ENCODE measurements around the gene ATG9B. TPM values are rescaled to one million over a fixed set of nuclear protein-coding genes. Genes with fewer than 3 reads are reported as not detected.

ATG9B gene
- total RNA-seq, 1 experiment from 2014 or later, result 0.98 TPM

DNA sequence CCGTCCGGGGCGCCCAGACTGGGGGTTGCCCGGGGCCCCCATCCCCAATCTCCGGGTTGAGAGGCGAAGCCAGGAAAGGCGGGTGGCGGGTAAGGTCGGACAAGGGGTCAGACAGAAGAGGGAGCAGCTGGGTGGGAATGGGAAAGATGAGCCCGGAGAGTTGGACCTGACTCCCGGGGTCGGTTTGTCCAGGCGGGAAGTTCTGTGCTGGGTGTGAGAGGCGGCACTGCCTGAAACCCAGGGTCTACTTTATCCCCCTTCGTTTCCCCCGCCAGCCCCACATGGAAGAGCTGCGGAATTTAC is 35.8 kb upstream of the ATG9B start:
- peaks cover 41% of the 10 kb centered on the region for H3K4me1 ChIP-seq (ENCODE audit: control insufficient read depth, insufficient read depth, low read length)
- no peaks in the 10 kb centered on the region for H3K27me3 ChIP-seq (ENCODE audit: control insufficient read depth, insufficient read depth, low read length)
- no TSS peak for BruUV-seq (replicated peaks)
- ChIA-PET CTCF (interaction anchor here (0.7 kb wide), 1 partner anchor 22 kb away, joined by 3 read pairs; no protein-coding TSS in a partner anchor), POLR2A (interaction anchor here (0.7 kb wide), 1 partner anchor 21 kb away, joined by 3 read pairs; no protein-coding TSS in a partner anchor)
- intact Hi-C loops (cut with micrococcal nuclease; ENCODE audit: unreplicated experiment), result no loop called here
- no peak for TF ChIP-seq POLR2AphosphoS5 (IDR thresholded peaks at IDR 0.05; ENCODE audit: low read depth, low read length)
- TF ChIP-seq SIN3A (IDR thresholded peaks at IDR 0.05; ENCODE audit: borderline replicate concordance, insufficient read depth, low read depth, low read length), result no peak
- TF ChIP-seq, protein P1, sequence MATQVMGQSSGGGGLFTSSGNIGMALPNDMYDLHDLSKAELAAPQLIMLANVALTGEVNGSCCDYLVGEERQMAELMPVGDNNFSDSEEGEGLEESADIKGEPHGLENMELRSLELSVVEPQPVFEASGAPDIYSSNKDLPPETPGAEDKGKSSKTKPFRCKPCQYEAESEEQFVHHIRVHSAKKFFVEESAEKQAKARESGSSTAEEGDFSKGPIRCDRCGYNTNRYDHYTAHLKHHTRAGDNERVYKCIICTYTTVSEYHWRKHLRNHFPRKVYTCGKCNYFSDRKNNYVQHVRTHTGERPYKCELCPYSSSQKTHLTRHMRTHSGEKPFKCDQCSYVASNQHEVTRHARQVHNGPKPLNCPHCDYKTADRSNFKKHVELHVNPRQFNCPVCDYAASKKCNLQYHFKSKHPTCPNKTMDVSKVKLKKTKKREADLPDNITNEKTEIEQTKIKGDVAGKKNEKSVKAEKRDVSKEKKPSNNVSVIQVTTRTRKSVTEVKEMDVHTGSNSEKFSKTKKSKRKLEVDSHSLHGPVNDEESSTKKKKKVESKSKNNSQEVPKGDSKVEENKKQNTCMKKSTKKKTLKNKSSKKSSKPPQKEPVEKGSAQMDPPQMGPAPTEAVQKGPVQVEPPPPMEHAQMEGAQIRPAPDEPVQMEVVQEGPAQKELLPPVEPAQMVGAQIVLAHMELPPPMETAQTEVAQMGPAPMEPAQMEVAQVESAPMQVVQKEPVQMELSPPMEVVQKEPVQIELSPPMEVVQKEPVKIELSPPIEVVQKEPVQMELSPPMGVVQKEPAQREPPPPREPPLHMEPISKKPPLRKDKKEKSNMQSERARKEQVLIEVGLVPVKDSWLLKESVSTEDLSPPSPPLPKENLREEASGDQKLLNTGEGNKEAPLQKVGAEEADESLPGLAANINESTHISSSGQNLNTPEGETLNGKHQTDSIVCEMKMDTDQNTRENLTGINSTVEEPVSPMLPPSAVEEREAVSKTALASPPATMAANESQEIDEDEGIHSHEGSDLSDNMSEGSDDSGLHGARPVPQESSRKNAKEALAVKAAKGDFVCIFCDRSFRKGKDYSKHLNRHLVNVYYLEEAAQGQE (IDR thresholded peaks at IDR 0.05; ENCODE audit: insufficient read depth in 1 of 2, low read depth in 2 of 2, low read length in 1 of 2), result no peak
- TF ChIP-seq TCF7L2 (IDR thresholded peaks at IDR 0.05; ENCODE audit: low read depth, low read length), result no peak
- no peak for TF ChIP-seq CTCF (IDR thresholded peaks at IDR 0.05)
- peak overlapping the region; percentile 83 to 94 for H3K4me3 ChIP-seq (ENCODE audit: low read depth in 2 of 2, low read length in 2 of 2)
- H3K27ac ChIP-seq (ENCODE audit: low read length), result peak overlapping the region; percentile 94
- in situ Hi-C loops (cut with HindIII; ENCODE audit: low pct_unique_long_range_greater_than_20kb, low sequenced_read_pairs), result no loop called here
- H3K36me3 ChIP-seq (ENCODE audit: control insufficient read depth, insufficient read depth, low read length), result peaks cover 5% of the 10 kb centered on the region
- no peaks in the 10 kb centered on the region for H3K9me3 ChIP-seq (ENCODE audit: control insufficient read depth, insufficient read depth, low read depth, low read length)
- ATAC-seq (no peak), DNase-seq (ENCODE audit: low read depth, low spot score) (no peak)

DNA sequence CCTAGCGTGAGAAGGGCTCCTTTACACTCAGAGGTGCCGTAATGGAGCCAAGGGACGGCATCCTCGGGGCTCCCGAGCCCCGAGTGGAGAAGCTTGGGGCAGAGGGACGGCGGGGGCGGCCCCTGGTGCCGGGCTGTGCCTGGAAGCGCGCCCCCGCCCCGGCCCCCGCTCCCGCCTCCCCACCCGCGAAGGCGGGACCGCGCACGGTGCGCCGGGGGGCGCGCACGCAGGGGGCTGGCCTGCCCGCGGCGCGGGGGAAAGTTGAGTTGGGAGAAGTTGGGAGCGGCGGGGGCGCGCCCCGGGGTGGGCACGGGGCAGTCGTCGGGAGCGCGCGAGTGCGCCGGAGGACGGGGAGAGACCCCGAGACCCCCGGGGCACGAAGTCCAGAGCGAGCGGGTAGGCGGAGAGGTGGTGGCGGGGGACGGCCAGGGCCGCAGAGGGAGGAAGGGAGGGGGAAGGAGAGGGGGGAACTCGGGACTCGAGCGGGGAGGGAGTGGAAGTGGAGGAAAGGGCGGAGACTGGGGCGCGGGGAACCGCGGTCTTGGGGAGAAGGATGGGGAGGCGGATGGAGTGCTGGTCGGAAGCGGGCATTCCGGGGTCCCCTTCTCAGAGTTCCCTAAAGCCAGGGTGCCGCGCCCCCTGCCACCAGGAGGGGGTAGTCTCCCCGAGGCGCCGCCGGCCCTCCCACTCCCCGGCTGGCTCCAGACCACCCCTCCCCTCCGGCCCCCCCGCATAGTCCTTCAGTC is 35.2 kb upstream of the ATG9B start, which contains the start of gene SLC4A2:
Gene SLC4A2 (plus strand): TSS at position 223 of the 746 bp plus-strand sequence. CDS start 2,399 bp downstream, outside the sequence.
- Histone ChIP-seq H3K4me3 (ENCODE audit: low read depth in 2 of 2, low read length in 2 of 2) (peak within 1 kb of the TSS; percentile 83 to 94), H3K27ac (ENCODE audit: low read length) (peak within 1 kb of the TSS; percentile 99), H3K27me3 (ENCODE audit: control insufficient read depth, insufficient read depth, low read length) (no peaks in the 10 kb centered on the region), H3K9me3 (ENCODE audit: control insufficient read depth, insufficient read depth, low read depth, low read length) (no peaks in the 10 kb centered on the region), H3K4me1 (ENCODE audit: control insufficient read depth, insufficient read depth, low read length) (peaks cover 38% of the 10 kb centered on the region), H3K36me3 (ENCODE audit: control insufficient read depth, insufficient read depth, low read length) (peaks cover 2% of the 10 kb centered on the region; the same call in 1 of the 2 replicates)
- POLR2A ChIA-PET, result interaction anchor here (0.7 kb wide), 1 partner anchor 21 kb away, joined by 3 read pairs; no protein-coding TSS in a partner anchor
- BruUV-seq (replicated peaks), result no TSS peak
- intact Hi-C loops (cut with micrococcal nuclease; ENCODE audit: unreplicated experiment), result no loop called here
- in situ Hi-C loops (cut with HindIII; ENCODE audit: low pct_unique_long_range_greater_than_20kb, low sequenced_read_pairs), result no loop called here
- ATAC-seq (peak; percentile 28), DNase-seq (ENCODE audit: low read depth, low spot score) (no peak)
- CTCF ChIA-PET, result interaction anchor here (0.7 kb wide), 1 partner anchor 23 kb away, joined by 3 read pairs; no protein-coding TSS in a partner anchor
- TF ChIP-seq POLR2AphosphoS5 (IDR thresholded peaks at IDR 0.05; ENCODE audit: low read depth, low read length), result no peak
- TF ChIP-seq, protein P1 (IDR thresholded peaks at IDR 0.05; ENCODE audit: insufficient read depth in 1 of 2, low read depth in 2 of 2, low read length in 1 of 2), result no peak
- no peak; the same call in 1 of the 2 replicates for TF ChIP-seq CTCF (IDR thresholded peaks at IDR 0.05)
- no peak for TF ChIP-seq SIN3A (IDR thresholded peaks at IDR 0.05; ENCODE audit: borderline replicate concordance, insufficient read depth, low read depth, low read length)
- no peak for TF ChIP-seq TCF7L2 (IDR thresholded peaks at IDR 0.05; ENCODE audit: low read depth, low read length)

All from Panc1 (cell line).